H9 (cell line): Measurements from ENCODE around the gene ABCC12. TPM values are rescaled to one million over a fixed set of nuclear protein-coding genes. Genes with fewer than 3 reads are reported as not detected.

Experiments
- DNase-seq: peaks from one replicate; pipeline ENCODE4 v3.0.0-alpha.2; 2017
- H2AFZ ChIP-seq: one replicate; pipeline ENCODE4 v1.6.1; 2013; ENCODE audit warnings: mild to moderate bottlenecking, low read length, control low read depth, moderate library complexity
- H2AK5ac ChIP-seq: 2 replicates; pipeline ENCODE4 v1.6.1; 2013; ENCODE audit warnings: low read length, control low read depth, mixed read lengths; ENCODE audit not compliant: insufficient read length
- H2BK120ac ChIP-seq: one replicate; pipeline ENCODE4 v1.6.1; 2013; ENCODE audit warnings: low read depth, mild to moderate bottlenecking, low read length, control low read depth, inconsistent platforms; ENCODE audit not compliant: poor library complexity, severe bottlenecking
- H2BK12ac ChIP-seq: 2 replicates; pipeline ENCODE4 v1.6.1; 2013; ENCODE audit warnings: low read length, control low read depth, mixed read lengths, low read depth; ENCODE audit not compliant: insufficient read length
- H2BK15ac ChIP-seq: 2 replicates; pipeline ENCODE4 v1.6.1; 2013; ENCODE audit warnings: low read depth, low read length, control low read depth
- H2BK20ac ChIP-seq: one replicate; pipeline ENCODE4 v1.6.1; 2013; ENCODE audit warnings: low read depth, mild to moderate bottlenecking, low read length, control low read depth, inconsistent platforms; ENCODE audit not compliant: poor library complexity, severe bottlenecking
- H2BK5ac ChIP-seq: 2 replicates; pipeline ENCODE4 v1.6.1; 2013; ENCODE audit warnings: low read length, control low read depth, mixed read lengths; ENCODE audit not compliant: insufficient read length
- H3K14ac ChIP-seq: 2 replicates; pipeline ENCODE4 v1.6.1; 2013; ENCODE audit warnings: low read length, control low read depth; ENCODE audit not compliant: insufficient read depth
- H3K18ac ChIP-seq: 2 replicates; pipeline ENCODE4 v1.6.1; 2013; ENCODE audit warnings: low read depth, mild to moderate bottlenecking, mixed read lengths, low read length, control low read depth; ENCODE audit not compliant: insufficient read length
- H3K23ac ChIP-seq: 2 replicates; pipeline ENCODE4 v1.6.1; 2013; ENCODE audit warnings: low read length, control low read depth, mixed read lengths, low read depth; ENCODE audit not compliant: insufficient read length
- H3K23me2 ChIP-seq: 2 replicates; pipeline ENCODE4 v1.6.1; 2013; ENCODE audit warnings: low read depth, mild to moderate bottlenecking, mixed read lengths, low read length, control low read depth; ENCODE audit not compliant: insufficient read length, poor library complexity, severe bottlenecking
- H3K27ac ChIP-seq: 2 replicates; pipeline ENCODE4 v1.5.1; 2013; ENCODE audit warnings: low read length, control low read depth, mixed read lengths, low read depth; ENCODE audit not compliant: insufficient read length
- H3K27me3 ChIP-seq: 2 replicates; pipeline ENCODE4 v1.6.1; 2013; ENCODE audit warnings: low read length, control low read depth, inconsistent platforms; ENCODE audit not compliant: insufficient read depth
- H3K4ac ChIP-seq: 2 replicates; pipeline ENCODE4 v1.6.1; 2013; ENCODE audit warnings: low read depth, mild to moderate bottlenecking, control low read depth, inconsistent platforms, low read length, moderate library complexity
- H3K4me1 ChIP-seq: 2 replicates; pipeline ENCODE4 v1.6.1; 2013; ENCODE audit warnings: low read length, control low read depth, inconsistent platforms; ENCODE audit not compliant: insufficient read depth
- H3K4me2 ChIP-seq: 2 replicates; pipeline ENCODE4 v1.6.1; 2013; ENCODE audit warnings: low read length, control low read depth, mixed read lengths; ENCODE audit not compliant: insufficient read length, insufficient read depth
- H3K56ac ChIP-seq: 2 replicates; pipeline ENCODE4 v1.6.1; 2013; ENCODE audit warnings: low read depth, mild to moderate bottlenecking, mixed read lengths, low read length, control low read depth; ENCODE audit not compliant: insufficient read length
- H3K79me1 ChIP-seq: 2 replicates; pipeline ENCODE4 v1.6.1; 2013; ENCODE audit warnings: low read depth, mild to moderate bottlenecking, moderate library complexity, low read length, control low read depth, inconsistent platforms; ENCODE audit not compliant: insufficient read depth, poor library complexity, severe bottlenecking
- H3K79me2 ChIP-seq: 2 replicates; pipeline ENCODE4 v1.6.1; 2013; ENCODE audit warnings: low read length, control low read depth, inconsistent platforms; ENCODE audit not compliant: insufficient read depth
- H3K9ac ChIP-seq: 2 replicates; pipeline ENCODE4 v1.6.1; 2013; ENCODE audit warnings: low read length, control low read depth, mixed read lengths; ENCODE audit not compliant: insufficient read length; ENCODE audit errors: extremely low read depth
- H3K9me3 ChIP-seq: one replicate; pipeline ENCODE4 v1.6.1; 2013; ENCODE audit warnings: low read depth, low read length, inconsistent platforms; ENCODE audit not compliant: control insufficient read depth
- H3T11ph ChIP-seq: one replicate; pipeline ENCODE4 v1.6.1; 2013; ENCODE audit warnings: mild to moderate bottlenecking, low read length, control low read depth, inconsistent platforms
- H4K20me1 ChIP-seq: one replicate; pipeline ENCODE4 v1.6.1; 2013; ENCODE audit not compliant: control insufficient read depth, insufficient read length, insufficient read depth
- H4K5ac ChIP-seq: 2 replicates; pipeline ENCODE4 v1.6.1; 2013; ENCODE audit warnings: low read depth, mild to moderate bottlenecking, mixed read lengths, low read length, control low read depth; ENCODE audit not compliant: insufficient read length
- H4K8ac ChIP-seq: replicated peaks from 2 replicates; pipeline ENCODE4 v1.6.1; 2013; ENCODE audit warnings: low read length, control low read depth, mixed read lengths, low read depth; ENCODE audit not compliant: insufficient read length
- H4K91ac ChIP-seq: 2 replicates; pipeline ENCODE4 v1.6.1; 2013; ENCODE audit warnings: low read depth, mild to moderate bottlenecking, moderate library complexity, mixed read lengths, low read length, control low read depth; ENCODE audit not compliant: insufficient read length
- H3K27ac Mint-ChIP-seq, 3 experiments: 2 replicates in 2 of 3; 3 replicates in 1 of 3; pipeline ENCODE4 v1.8.0; 2020 to 2021; ENCODE audit warnings: mixed read lengths in 3 of 3, mild to moderate bottlenecking in 1 of 3, moderate library complexity in 1 of 3
- H3K27me3 Mint-ChIP-seq: 2 replicates; pipeline ENCODE4 v1.8.0; 2021; ENCODE audit warnings: low read depth, mild to moderate bottlenecking, moderate library complexity, mixed read lengths
- H3K36me3 Mint-ChIP-seq, 3 experiments: 2 replicates in 2 of 3; 3 replicates in 1 of 3; pipeline ENCODE4 v1.8.0; 2020 to 2021; ENCODE audit warnings: low read depth in 3 of 3, mixed read lengths in 3 of 3; ENCODE audit not compliant: insufficient read depth in 1 of 3
- H3K4me1 Mint-ChIP-seq, 2 experiments: 2 replicates each; pipeline ENCODE4 v1.8.0; 2020; ENCODE audit warnings: mixed read lengths in 2 of 2
- H3K4me3 Mint-ChIP-seq, 2 experiments: 2 replicates in 1 of 2; 3 replicates in 1 of 2; pipeline ENCODE4 v1.8.0; 2020 to 2021; ENCODE audit warnings: mild to moderate bottlenecking in 2 of 2, mixed read lengths in 2 of 2, moderate library complexity in 1 of 2
- H3K9me3 Mint-ChIP-seq, 2 experiments: 2 replicates in 1 of 2; 3 replicates in 1 of 2; pipeline ENCODE4 v1.8.0; 2020; ENCODE audit warnings: mild to moderate bottlenecking in 2 of 2, mixed read lengths in 2 of 2, moderate library complexity in 1 of 2
- CTCF ChIP-seq: fragments of 200-600 bp; sonication (generic); conservative IDR thresholded peaks from 3 replicates; pipeline ENCODE4 v1.8.0; 2021; ENCODE audit warnings: antibody characterized with exemption, mild to moderate bottlenecking
- WGBS: extraction: QIAGEN DNeasy Blood & Tissue Kit; methylation state at CpG from one replicate; pipeline ENCODE4 v1.1.7; 2013; ENCODE audit warnings: missing lambda C conversion rate, low lambda C conversion rate, mixed read lengths; ENCODE audit not compliant: insufficient read length; ENCODE audit errors: extremely low coverage; 5-methylcytosine and 5-hydroxymethylcytosine counted together
- total RNA-seq: library from RNA; stranded (reverse); gene quantifications from 2 replicates; pipeline ENCODE4 v1.2.1, GENCODE V29; 2021

Gene ABCC12
- total RNA-seq, 1 experiment from 2014 or later = 0.09 TPM

GRCh38 chr16:48114410-48114809, 41.4 kb downstream of the ABCC12 start:
- Histone ChIP-seq H3K14ac (no peak overlapping the region), H3K79me1 (no peaks in the 10 kb centered on the region), H3K56ac (no peak overlapping the region), H2BK15ac (no peak overlapping the region), H3K23ac (no peak overlapping the region), H4K20me1 (no peaks in the 10 kb centered on the region), H2BK20ac (no peak overlapping the region), H2AK5ac (no peak overlapping the region), H3K79me2 (no peaks in the 10 kb centered on the region), H3K4me2 (no peak overlapping the region), H2AFZ (no peak overlapping the region), H3K4me1 (no peaks in the 10 kb centered on the region), H3K18ac (no peak overlapping the region), H3K9me3 (no peaks in the 10 kb centered on the region), H3K4ac (no peak overlapping the region), H4K8ac (no peak overlapping the region), H3T11ph (no peak overlapping the region), H4K91ac (no peak overlapping the region), H3K27me3 (no peaks in the 10 kb centered on the region), H2BK120ac (no peak overlapping the region), H3K9ac (no peak overlapping the region), H2BK5ac (no peak overlapping the region), H3K23me2 (no peaks in the 10 kb centered on the region), H4K5ac (no peak overlapping the region), H3K27ac (no peak overlapping the region), H2BK12ac (no peak overlapping the region)
- no peak for TF ChIP-seq CTCF
- Mint-ChIP-seq H3K36me3 (no peaks in the 10 kb centered on the region; a peak in 1 of 7 replicates), H3K4me3 (no peak overlapping the region), H3K27ac (no peak overlapping the region; a peak in 1 of 7 replicates), H3K4me1 (peaks cover 7 to 10% of the 10 kb centered on the region in 2 experiments; a peak in 3 of 4 replicates), H3K27me3 (peaks cover 15% of the 10 kb centered on the region), H3K9me3 (no peaks in the 10 kb centered on the region; a peak in 1 of 5 replicates)
- no CpG with 5 or more reads among the region's 7 CpGs for WGBS
- DNase-seq = no peak
